GM23248 (cell line): Measurements from ENCODE around the gene ZNF225.

Experiments used
- EZH2 ChIP-seq: fragments of 200-600 bp; sonication (generic); IDR thresholded peaks from 2 replicates; pipeline ENCODE4 v1.6.1; 2018; ENCODE audit warnings: antibody characterized with exemption, mild to moderate bottlenecking; ENCODE audit not compliant: insufficient read depth, poor library complexity, severe bottlenecking
- EZH2phosphoT487 ChIP-seq: fragments of 200-600 bp; sonication (generic); IDR thresholded peaks from 2 replicates; pipeline ENCODE4 v1.6.1; 2018; ENCODE audit warnings: antibody characterized with exemption, moderate library complexity, mild to moderate bottlenecking, low read depth; ENCODE audit not compliant: insufficient read depth

DNA sequence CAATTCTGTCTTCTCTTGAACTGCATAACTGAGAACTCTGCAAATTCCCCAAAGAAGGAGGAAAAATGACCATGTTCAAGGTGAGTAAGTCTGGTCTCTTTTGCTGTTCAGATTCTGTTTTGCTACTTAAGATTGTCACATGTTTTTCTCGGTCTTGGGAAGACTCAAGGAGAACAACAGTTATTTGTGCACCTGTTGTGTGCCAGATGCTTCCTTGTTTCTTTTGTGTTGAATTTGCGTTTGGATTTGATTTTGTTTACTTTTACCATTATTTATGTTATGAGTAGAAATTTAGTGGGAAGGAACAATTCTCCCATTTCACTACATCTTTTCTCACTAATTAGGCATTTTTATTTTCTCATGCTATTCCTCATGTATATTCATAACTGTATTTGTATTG is 36.9 kb upstream of the ZNF225 start:
- TF ChIP-seq EZH2 (no peak), EZH2phosphoT487 (no peak)
